ENCODE data around the gene CCDC87.

CCDC87 gene

DNA sequence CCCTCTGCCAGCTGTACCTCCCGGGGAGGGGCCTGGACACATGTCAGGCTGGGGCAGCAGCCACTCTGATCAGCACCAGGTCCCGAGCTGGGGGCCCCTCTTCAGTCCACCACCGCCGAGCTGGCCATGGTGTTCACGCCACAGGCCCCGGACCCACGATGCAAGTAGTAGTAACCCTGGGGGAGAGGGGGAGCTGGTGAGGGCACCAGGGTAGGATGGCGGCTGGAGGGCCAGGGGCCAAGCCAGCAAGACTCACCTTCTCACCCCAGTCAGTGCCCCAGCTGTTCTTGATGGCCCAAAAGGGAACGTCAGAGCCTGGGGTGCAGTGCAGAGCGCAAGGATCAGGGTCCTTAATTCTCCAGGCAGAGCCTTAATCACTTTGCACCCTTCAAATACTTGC is 29.0 kb downstream of the CCDC87 start:
- Histone ChIP-seq H3K4me1 (no peaks in the 10 kb centered on the region), H3K9ac (no peak overlapping the region), H3K27me3 (peaks cover 22 to 36% (median 30%) of the 10 kb centered on the region in 11 experiments), H4K20me1 (peaks cover 0 to 17% (median 0%) of the 10 kb centered on the region in 11 experiments; a peak in 2 of 22 replicates), H3K36me3 (no peaks in the 10 kb centered on the region), H3K4me2 (no peak overlapping the region), H3K9me3 (replicated peaks in 1 of 11) (peaks cover 0 to 14% (median 0%) of the 10 kb centered on the region in 11 experiments; a peak in 6 of 22 replicates), H3K4me3 (no peak overlapping the region), H3K27ac (no peak overlapping the region)
- TF ChIP-seq Cebpa-rat (IDR thresholded peaks at IDR 0.05): no peak

DNA sequence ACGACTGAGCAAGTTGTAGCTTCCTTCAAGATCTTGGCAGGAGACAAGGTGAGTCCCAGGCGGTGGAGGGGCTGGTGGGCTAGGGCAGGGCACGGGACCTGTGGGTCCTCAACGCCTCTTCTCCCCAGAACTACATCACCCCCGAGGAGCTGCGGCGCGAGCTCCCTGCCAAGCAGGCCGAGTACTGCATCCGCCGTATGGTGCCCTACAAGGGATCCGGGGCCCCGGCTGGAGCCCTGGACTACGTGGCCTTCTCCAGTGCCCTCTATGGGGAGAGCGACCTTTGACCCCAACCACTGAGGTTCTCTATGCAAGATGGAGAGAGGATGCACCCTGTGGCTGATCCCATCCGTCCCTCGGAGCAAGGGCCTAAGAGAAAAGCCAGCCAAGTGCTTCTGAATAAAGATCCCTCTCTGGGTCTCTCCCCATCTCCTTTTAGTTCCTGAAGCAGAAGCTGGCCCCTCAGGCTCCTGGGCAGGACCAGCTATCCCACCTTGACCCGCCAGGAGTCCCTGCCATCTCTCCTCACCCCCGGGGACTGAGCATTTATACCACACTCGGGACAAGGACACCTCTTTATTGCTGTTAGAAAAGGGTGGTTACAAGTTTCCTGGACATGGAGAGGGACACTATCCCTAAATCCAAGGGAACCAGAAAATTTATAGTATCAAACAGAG is 29.8 kb downstream of the CCDC87 start:
- no peaks in the 10 kb centered on the region for H3K4me1 ChIP-seq
- H4K20me1 ChIP-seq: peaks cover 0 to 12% (median 0%) of the 10 kb centered on the region in 11 experiments; a peak in 2 of 22 replicates
- no peak overlapping the region for H3K4me2 ChIP-seq
- no peak overlapping the region for H3K27ac ChIP-seq
- H3K36me3 ChIP-seq: no peaks in the 10 kb centered on the region
- no peak for TF ChIP-seq Cebpa-rat (IDR thresholded peaks at IDR 0.05)
- peaks cover 0 to 10% (median 0%) of the 10 kb centered on the region in 11 experiments; a peak in 5 of 22 replicates for H3K9me3 ChIP-seq (replicated peaks in 1 of 11)
- H3K27me3 ChIP-seq: peaks cover 14 to 28% (median 22%) of the 10 kb centered on the region in 11 experiments
- H3K9ac ChIP-seq: no peak overlapping the region
- no peak overlapping the region for H3K4me3 ChIP-seq

DNA sequence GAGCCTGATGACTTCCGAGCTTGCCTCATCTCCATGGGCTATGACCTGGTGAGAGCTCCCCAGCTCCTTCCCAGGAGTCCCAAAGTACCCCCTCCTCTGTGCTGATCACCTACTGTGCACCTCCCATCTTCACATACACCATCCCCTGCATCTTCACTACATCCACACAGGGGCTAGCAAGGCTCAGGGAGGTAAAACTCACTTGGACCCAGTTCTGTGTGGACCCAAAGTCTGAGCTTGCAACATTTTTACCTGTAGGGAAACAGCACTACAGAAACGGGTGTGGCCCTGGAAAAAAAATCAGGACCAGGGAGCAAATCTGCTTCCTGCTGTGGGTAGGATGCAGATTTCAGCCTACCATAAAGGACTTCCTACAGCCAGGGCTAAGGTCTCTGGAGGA is 30.6 kb downstream of the CCDC87 start:
- Histone ChIP-seq H3K27me3 (peaks cover 6 to 20% (median 14%) of the 10 kb centered on the region in 11 experiments), H4K20me1 (peaks cover 0 to 4% (median 0%) of the 10 kb centered on the region in 11 experiments; a peak in 1 of 22 replicates), H3K4me3 (no peak overlapping the region), H3K9ac (no peak overlapping the region), H3K4me2 (no peak overlapping the region), H3K9me3 (replicated peaks in 1 of 11) (peaks cover 0 to 2% (median 0%) of the 10 kb centered on the region in 11 experiments; a peak in 2 of 22 replicates), H3K4me1 (no peaks in the 10 kb centered on the region), H3K27ac (no peak overlapping the region), H3K36me3 (no peaks in the 10 kb centered on the region)
- TF ChIP-seq Cebpa-rat (IDR thresholded peaks at IDR 0.05): no peak

DNA sequence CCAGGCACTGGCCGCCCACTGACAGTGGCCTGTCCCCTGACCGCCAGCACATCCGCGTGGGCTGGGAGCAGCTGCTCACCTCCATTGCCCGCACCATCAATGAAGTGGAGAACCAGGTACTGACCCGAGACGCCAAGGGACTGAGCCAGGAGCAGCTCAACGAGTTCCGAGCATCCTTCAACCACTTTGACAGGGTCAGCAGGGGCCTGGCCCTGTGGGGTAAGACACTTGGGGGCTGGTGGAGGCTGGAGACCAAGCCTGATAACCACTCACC is 31.0 kb downstream of the CCDC87 start:
- H3K27ac ChIP-seq: no peak overlapping the region
- no peaks in the 10 kb centered on the region for H3K4me1 ChIP-seq
- no peaks in the 10 kb centered on the region for H3K36me3 ChIP-seq
- no peak overlapping the region for H3K4me3 ChIP-seq
- H3K9me3 ChIP-seq (replicated peaks in 1 of 11): no peaks in the 10 kb centered on the region
- no peak for TF ChIP-seq Cebpa-rat (IDR thresholded peaks at IDR 0.05)
- peaks cover 3 to 16% (median 11%) of the 10 kb centered on the region in 11 experiments; a peak in 21 of 22 replicates for H3K27me3 ChIP-seq
- peaks cover 0 to 4% (median 0%) of the 10 kb centered on the region in 11 experiments; a peak in 1 of 22 replicates for H4K20me1 ChIP-seq
- H3K4me2 ChIP-seq: no peak overlapping the region
- no peak overlapping the region for H3K9ac ChIP-seq

DNA sequence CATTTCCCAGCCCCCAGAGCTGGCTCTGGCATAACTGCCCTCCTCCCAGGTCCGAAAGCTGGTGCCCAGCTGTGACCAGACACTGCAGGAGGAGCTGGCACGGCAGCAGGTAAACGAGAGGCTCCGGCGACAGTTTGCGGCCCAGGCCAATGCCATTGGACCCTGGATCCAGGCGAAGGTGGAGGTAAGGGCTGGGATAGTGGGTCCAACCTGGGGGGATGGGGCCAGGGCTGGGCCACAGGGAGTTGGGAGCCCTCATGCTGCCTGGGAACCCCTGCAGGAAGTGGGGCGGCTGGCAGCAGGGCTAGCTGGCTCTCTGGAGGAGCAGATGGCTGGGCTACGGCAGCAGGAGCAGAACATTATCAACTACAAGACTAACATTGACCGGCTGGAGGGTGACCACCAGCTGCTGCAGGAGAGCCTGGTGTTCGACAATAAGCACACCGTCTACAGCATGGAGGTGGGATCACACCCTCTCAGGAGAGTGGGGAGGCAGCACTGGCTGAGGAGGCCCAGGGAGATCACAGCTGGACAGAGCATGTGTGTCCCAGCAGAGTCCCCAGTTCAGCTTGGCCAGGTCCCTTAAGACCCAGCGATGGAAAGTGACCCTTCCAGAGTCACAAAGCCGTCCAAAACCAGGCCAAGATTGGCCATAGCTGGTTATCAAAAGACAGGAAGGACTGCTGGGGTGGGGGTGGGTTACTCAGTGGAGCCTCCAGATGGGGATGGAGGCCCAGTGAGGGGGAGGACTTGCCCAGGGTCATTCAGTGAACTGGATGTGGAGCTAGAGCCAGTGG is 31.5 kb downstream of the CCDC87 start:
- no peak overlapping the region for H3K9ac ChIP-seq
- no peak overlapping the region for H3K4me3 ChIP-seq
- TF ChIP-seq Cebpa-rat (IDR thresholded peaks at IDR 0.05): no peak
- H3K27me3 ChIP-seq: peaks cover 0 to 11% (median 5%) of the 10 kb centered on the region in 11 experiments; a peak in 16 of 22 replicates
- H3K4me2 ChIP-seq: no peak overlapping the region
- H3K27ac ChIP-seq: no peak overlapping the region
- H3K9me3 ChIP-seq (replicated peaks in 1 of 11): no peaks in the 10 kb centered on the region
- H4K20me1 ChIP-seq: peaks cover 0 to 4% (median 0%) of the 10 kb centered on the region in 11 experiments; a peak in 1 of 22 replicates
- no peaks in the 10 kb centered on the region for H3K36me3 ChIP-seq
- no peaks in the 10 kb centered on the region for H3K4me1 ChIP-seq

DNA sequence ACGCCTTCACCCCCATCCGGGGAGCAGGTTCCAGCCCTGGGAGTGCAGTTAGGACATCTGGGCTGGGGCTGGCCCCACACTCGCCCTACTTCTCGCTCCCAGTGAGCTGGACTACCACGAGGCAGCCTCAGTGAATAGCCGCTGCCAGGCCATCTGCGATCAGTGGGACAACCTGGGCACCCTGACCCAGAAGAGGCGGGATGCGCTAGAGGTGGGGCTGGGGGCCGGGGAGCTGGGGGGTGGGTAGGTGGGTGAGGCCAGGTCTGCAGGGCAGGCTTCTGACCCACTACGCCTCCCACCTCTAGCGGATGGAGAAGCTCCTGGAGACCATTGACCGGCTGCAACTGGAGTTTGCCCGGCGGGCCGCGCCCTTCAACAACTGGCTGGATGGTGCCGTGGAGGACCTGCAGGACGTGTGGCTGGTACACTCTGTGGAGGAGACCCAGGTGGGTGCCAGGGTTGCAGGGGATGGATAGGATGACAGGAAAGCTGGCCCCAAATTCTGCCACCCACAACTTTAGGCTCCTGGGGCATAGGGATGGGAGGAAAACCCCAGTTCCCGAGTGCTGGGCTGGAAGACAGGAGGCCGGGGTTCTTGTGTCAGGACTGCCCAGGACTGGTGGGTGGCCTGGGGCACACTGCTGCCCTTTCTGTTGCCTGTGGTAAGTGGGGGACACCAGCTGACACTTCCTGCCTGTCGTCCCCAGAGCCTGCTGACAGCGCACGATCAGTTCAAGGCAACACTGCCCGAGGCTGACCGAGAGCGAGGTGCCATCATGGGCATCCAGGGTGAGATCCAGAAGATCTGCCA is 32.8 kb downstream of the CCDC87 start:
- TF ChIP-seq Cebpa-rat (IDR thresholded peaks at IDR 0.05): no peak
- Histone ChIP-seq H3K9me3 (replicated peaks in 1 of 11) (no peaks in the 10 kb centered on the region), H4K20me1 (peaks cover 0 to 4% (median 0%) of the 10 kb centered on the region in 11 experiments; a peak in 1 of 22 replicates), H3K4me1 (no peaks in the 10 kb centered on the region), H3K27ac (no peak overlapping the region), H3K36me3 (no peaks in the 10 kb centered on the region), H3K27me3 (no peaks in the 10 kb centered on the region; a peak in 1 of 22 replicates), H3K4me2 (no peak overlapping the region), H3K9ac (no peak overlapping the region), H3K4me3 (no peak overlapping the region)

DNA sequence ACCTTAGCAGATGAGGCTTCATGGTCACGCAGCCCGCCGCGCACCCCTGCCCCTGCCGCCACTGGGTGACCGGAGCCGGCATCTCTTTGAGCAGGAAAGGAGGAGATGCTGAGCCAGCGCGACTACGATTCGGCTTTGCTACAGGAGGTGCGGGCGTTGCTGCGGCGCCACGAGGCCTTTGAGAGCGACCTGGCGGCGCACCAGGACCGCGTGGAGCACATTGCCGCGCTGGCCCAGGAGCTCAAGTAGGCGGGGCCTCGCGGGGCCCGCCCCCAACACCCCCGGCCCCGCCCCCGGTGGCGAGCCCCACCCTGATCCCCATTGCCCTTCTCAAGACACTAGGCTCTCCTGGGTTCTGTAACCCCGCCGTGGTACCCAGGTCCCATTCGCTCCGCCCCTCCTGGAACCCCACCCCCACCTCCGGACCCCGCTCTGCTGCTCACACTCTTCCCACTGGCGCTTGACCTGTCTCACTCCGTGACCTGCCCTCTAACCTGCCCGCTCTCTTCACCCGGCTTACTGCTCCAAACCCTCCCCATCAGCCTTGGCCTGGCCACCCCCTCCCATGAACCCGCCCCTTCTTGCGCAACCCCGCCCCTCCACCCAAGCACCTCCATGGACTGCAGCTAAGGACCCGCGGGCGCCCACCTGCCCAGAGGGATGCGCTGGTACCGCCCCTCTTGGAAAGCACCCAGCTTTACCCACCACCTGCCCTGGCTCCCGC is 33.6 kb downstream of the CCDC87 start:
- no peaks in the 10 kb centered on the region for H3K9me3 ChIP-seq (replicated peaks in 1 of 11)
- no peak overlapping the region for H3K27ac ChIP-seq
- H3K9ac ChIP-seq: no peak overlapping the region
- TF ChIP-seq Cebpa-rat (IDR thresholded peaks at IDR 0.05): no peak
- no peak overlapping the region for H3K4me2 ChIP-seq
- H3K27me3 ChIP-seq: no peaks in the 10 kb centered on the region
- no peak overlapping the region for H3K4me3 ChIP-seq
- no peaks in the 10 kb centered on the region; a peak in 1 of 22 replicates for H4K20me1 ChIP-seq
- H3K36me3 ChIP-seq: no peaks in the 10 kb centered on the region
- H3K4me1 ChIP-seq: no peaks in the 10 kb centered on the region

DNA sequence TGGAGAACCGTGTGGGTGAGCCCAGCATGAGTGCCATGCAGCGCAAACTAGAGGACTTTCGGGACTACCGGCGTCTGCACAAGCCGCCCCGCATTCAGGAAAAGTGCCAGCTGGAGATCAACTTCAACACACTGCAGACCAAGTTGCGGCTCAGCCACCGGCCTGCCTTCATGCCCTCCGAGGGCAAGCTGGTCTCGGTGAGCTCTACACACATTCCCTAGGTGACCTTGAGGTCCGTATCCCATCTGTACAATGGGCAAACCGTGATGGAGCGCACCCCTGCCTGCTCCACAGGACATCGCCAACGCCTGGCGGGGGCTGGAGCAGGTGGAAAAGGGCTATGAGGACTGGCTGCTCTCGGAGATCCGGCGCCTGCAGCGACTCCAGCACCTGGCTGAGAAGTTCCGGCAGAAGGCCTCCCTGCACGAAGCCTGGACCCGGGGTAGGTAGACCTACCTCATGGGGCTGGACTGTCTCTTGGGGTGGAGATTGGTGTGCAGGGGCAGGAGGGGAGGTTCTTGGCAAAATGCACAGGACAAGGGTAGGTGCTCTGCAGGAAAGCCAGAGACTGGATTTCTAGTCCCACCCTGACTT is 35.0 kb downstream of the CCDC87 start:
- Histone ChIP-seq H3K4me3 (no peak overlapping the region), H3K36me3 (no peaks in the 10 kb centered on the region), H3K4me1 (no peaks in the 10 kb centered on the region), H3K9ac (no peak overlapping the region), H3K4me2 (no peak overlapping the region), H3K27ac (no peak overlapping the region), H3K9me3 (replicated peaks in 1 of 11) (no peaks in the 10 kb centered on the region), H4K20me1 (no peaks in the 10 kb centered on the region), H3K27me3 (no peaks in the 10 kb centered on the region)
- TF ChIP-seq Cebpa-rat (IDR thresholded peaks at IDR 0.05): no peak
